ENCODE data around the gene DEK.

DNA sequence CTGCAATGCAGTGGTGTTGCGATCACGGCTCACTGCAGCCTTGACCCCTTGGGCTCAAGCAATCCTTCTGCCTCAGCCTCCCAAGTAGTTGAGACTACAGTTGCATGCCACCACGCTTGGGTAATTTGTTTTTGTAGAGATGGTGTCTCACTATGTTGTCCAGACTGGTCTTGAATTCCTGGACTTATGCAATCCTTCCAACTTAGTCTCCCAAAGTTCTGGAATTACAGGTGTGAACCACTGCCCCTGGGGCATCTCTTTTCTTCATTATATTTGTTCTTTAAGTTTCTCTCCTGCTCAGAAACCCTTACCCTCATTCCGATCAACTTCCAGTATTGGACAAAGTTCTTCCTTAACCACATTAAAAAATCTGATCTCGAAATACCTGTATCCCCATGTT lies 44.7 kb upstream of the DEK start:
- TF ChIP-seq, protein P1, sequence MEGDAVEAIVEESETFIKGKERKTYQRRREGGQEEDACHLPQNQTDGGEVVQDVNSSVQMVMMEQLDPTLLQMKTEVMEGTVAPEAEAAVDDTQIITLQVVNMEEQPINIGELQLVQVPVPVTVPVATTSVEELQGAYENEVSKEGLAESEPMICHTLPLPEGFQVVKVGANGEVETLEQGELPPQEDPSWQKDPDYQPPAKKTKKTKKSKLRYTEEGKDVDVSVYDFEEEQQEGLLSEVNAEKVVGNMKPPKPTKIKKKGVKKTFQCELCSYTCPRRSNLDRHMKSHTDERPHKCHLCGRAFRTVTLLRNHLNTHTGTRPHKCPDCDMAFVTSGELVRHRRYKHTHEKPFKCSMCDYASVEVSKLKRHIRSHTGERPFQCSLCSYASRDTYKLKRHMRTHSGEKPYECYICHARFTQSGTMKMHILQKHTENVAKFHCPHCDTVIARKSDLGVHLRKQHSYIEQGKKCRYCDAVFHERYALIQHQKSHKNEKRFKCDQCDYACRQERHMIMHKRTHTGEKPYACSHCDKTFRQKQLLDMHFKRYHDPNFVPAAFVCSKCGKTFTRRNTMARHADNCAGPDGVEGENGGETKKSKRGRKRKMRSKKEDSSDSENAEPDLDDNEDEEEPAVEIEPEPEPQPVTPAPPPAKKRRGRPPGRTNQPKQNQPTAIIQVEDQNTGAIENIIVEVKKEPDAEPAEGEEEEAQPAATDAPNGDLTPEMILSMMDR (IDR thresholded peaks at IDR 0.05; ENCODE audit: insufficient read depth, low read length, poor library complexity, severe bottlenecking), result no peak
- TF ChIP-seq EZH2phosphoT487 (conservative IDR thresholded peaks at IDR 0.05; ENCODE audit: low read length), result no peak
